Left ventricle myocardium inferior (tissue), 1 donor: ENCODE measurements around the gene CDH6. TPM values are rescaled to one million over a fixed set of nuclear protein-coding genes. Genes with fewer than 3 reads are reported as not detected.

Source experiments
- DNase-seq: peaks from one replicate; pipeline ENCODE4 v3.0.0-alpha.2; 2020
- H3K27ac ChIP-seq: fragments of 200-600 bp; replicated peaks from 2 replicates; pipeline ENCODE4 v1.8.0; 2021
- H3K27me3 ChIP-seq: fragments of 200-600 bp; 2 replicates; pipeline ENCODE4 v1.8.0; 2021; ENCODE audit warnings: low read depth
- H3K36me3 ChIP-seq: fragments of 200-600 bp; 2 replicates; pipeline ENCODE4 v1.8.0; 2021
- H3K4me1 ChIP-seq: fragments of 200-600 bp; 2 replicates; pipeline ENCODE4 v1.8.0; 2021
- H3K4me3 ChIP-seq: fragments of 200-600 bp; 2 replicates; pipeline ENCODE4 v1.8.0; 2021; ENCODE audit warnings: mild to moderate bottlenecking, moderate library complexity
- H3K9me3 ChIP-seq: fragments of 200-600 bp; replicated peaks from 2 replicates; pipeline ENCODE4 v1.8.0; 2021
- intact Hi-C: fragments of 100-400 bp; cut with micrococcal nuclease; formaldehyde crosslinking; loops from one replicate; pipeline ENCODE4 v1.11.0; 2022
- total RNA-seq: library from RNA; stranded (reverse); fragmentation: NEBNext Ultra II Directional; extraction: Animal tissue kit (Norgen Biotek cat#: 25700); gene quantifications from one replicate; pipeline ENCODE4 v1.2.1, GENCODE V29; 2021
- TF ChIP-seq, protein P1 (sequence below): fragments of 200-600 bp; IDR thresholded peaks from 2 replicates; pipeline ENCODE4 v1.8.0; 2021; ENCODE audit warnings: antibody characterized with exemption, mild to moderate bottlenecking, borderline replicate concordance
- donor health status: DM: no; HTN: yes; CAD: no; lungs with severe emphysema.

Gene CDH6
- total RNA-seq, 1 donor from 2014 or later = 2.8 TPM

DNA sequence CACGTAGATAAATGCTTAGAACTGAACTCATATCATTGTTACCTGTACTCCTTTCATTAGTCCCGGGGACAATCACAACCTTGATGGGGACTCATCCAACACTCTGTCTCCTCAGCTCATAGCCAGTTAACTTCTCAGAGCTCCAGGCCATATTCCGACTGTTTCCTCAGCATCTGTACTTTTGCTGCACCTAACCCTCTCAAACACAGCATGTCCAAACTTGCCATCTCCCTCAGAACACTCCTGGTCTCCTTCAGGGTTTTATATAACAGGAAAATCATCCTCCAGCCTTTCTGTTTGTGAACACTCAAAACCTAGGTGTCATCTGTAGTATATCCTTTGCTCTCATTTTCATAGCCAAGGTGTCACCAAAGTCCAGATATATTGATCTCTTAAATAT, 150.5 kb downstream of the CDH6 start:
- Histone ChIP-seq H3K27ac (no peak overlapping the region), H3K4me3 (no peak overlapping the region), H3K27me3 (no peaks in the 10 kb centered on the region), H3K4me1 (no peaks in the 10 kb centered on the region), H3K36me3 (no peaks in the 10 kb centered on the region), H3K9me3 (no peaks in the 10 kb centered on the region)
- DNase-seq = no peak
- TF ChIP-seq, protein P1, sequence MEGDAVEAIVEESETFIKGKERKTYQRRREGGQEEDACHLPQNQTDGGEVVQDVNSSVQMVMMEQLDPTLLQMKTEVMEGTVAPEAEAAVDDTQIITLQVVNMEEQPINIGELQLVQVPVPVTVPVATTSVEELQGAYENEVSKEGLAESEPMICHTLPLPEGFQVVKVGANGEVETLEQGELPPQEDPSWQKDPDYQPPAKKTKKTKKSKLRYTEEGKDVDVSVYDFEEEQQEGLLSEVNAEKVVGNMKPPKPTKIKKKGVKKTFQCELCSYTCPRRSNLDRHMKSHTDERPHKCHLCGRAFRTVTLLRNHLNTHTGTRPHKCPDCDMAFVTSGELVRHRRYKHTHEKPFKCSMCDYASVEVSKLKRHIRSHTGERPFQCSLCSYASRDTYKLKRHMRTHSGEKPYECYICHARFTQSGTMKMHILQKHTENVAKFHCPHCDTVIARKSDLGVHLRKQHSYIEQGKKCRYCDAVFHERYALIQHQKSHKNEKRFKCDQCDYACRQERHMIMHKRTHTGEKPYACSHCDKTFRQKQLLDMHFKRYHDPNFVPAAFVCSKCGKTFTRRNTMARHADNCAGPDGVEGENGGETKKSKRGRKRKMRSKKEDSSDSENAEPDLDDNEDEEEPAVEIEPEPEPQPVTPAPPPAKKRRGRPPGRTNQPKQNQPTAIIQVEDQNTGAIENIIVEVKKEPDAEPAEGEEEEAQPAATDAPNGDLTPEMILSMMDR = no peak
- intact Hi-C loops = no loop called here

- Histone ChIP-seq H3K36me3 (no peaks in the 10 kb centered on the region), H3K27ac (no peak overlapping the region), H3K4me1 (no peaks in the 10 kb centered on the region), H3K27me3 (peaks cover 5% of the 10 kb centered on the region), H3K4me3 (no peak overlapping the region), H3K9me3 (no peaks in the 10 kb centered on the region)
- no peak for DNase-seq
- TF ChIP-seq, protein P1 = no peak
- intact Hi-C loops = no loop called here
Observed at GRCh38 chr5:31346896-31347551, 153.5 kb downstream of the CDH6 start.

- Histone ChIP-seq H3K27ac (no peak overlapping the region), H3K9me3 (no peaks in the 10 kb centered on the region), H3K27me3 (peaks cover 9% of the 10 kb centered on the region), H3K4me1 (no peaks in the 10 kb centered on the region), H3K4me3 (no peak overlapping the region), H3K36me3 (no peaks in the 10 kb centered on the region)
- intact Hi-C loops = no loop called here
- TF ChIP-seq, protein P1 = no peak
- DNase-seq = no peak
Observed at GRCh38 chr5:31347552-31347905, 154.0 kb downstream of the CDH6 start.

GRCh38 chr5:31350395-31350794, 156.9 kb downstream of the CDH6 start:
- peaks cover 9% of the 10 kb centered on the region for H3K27me3 ChIP-seq
- no peak overlapping the region for H3K27ac ChIP-seq
- H3K9me3 ChIP-seq = peaks cover 4% of the 10 kb centered on the region
- H3K4me1 ChIP-seq = no peaks in the 10 kb centered on the region
- intact Hi-C loops = no loop called here
- no peak for DNase-seq
- H3K36me3 ChIP-seq = no peaks in the 10 kb centered on the region
- H3K4me3 ChIP-seq = no peak overlapping the region
- TF ChIP-seq, protein P1 = no peak

DNA sequence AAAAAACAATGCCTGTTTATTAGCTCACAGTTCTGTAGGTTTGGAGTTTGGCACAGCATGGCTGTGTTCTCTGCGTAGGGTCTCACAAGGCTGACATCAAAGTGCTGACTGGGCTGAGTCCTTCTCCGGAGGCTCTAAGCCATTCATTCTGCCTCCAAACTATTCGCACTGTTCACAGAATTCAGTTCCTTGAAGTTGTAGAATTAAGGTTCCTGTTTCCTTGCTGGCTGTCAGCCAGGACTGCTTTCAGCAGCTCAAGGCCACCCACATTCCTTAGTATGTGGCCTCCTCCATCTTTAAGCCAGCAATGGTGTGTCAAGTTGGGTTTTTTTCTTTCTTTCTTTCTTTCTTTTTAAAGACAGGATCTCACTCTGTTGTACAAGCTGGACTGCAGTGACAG, 161.9 kb downstream of the CDH6 start:
- Histone ChIP-seq H3K9me3 (peaks cover 8% of the 10 kb centered on the region), H3K36me3 (no peaks in the 10 kb centered on the region), H3K4me1 (no peaks in the 10 kb centered on the region), H3K27ac (no peak overlapping the region), H3K4me3 (no peak overlapping the region), H3K27me3 (peaks cover 6% of the 10 kb centered on the region)
- intact Hi-C loops = no loop called here
- TF ChIP-seq, protein P1 = no peak
- no peak for DNase-seq
